CD8-positive, alpha-beta memory T cell (primary cell): ENCODE data around the gene RALB. TPM values are rescaled to one million over a fixed set of nuclear protein-coding genes. Genes with fewer than 3 reads are reported as not detected.

Experiments
- CTCF ChIA-PET: fragments of 350-600 bp; sonication (Branson Sonifier 250); formaldehyde crosslinking; loops from one replicate; lab custom pipeline; 2021; ENCODE audit warnings: antibody characterized with exemption; lab: Charles Lee
- POLR2A ChIA-PET: fragments of 350-600 bp; sonication (Branson Sonifier 250); formaldehyde crosslinking; loops from one replicate; lab custom pipeline; 2021; ENCODE audit warnings: antibody characterized with exemption; lab: Charles Lee
- DNase-seq, 5 donors: peaks; one replicate each; pipeline versions ENCODE4 v3.0.0 to v3.0.0-alpha.2; 2020 to 2022; ENCODE audit warnings: mixed read lengths in 1 of 5
- H3K27ac ChIP-seq: one replicate; pipeline ENCODE4 v1.7.0; 2013; ENCODE audit warnings: low read depth, mild to moderate bottlenecking, low read length, moderate library complexity
- H3K27me3 ChIP-seq: 2 replicates; pipeline ENCODE4 v1.7.0; 2013; ENCODE audit warnings: low read length, mild to moderate bottlenecking; ENCODE audit not compliant: insufficient read depth, poor library complexity, severe bottlenecking
- H3K36me3 ChIP-seq: 2 replicates; pipeline ENCODE4 v1.7.0; 2013; ENCODE audit warnings: mild to moderate bottlenecking, low read length, moderate library complexity; ENCODE audit not compliant: insufficient read depth
- H3K4me1 ChIP-seq: 2 replicates; pipeline ENCODE4 v1.7.0; 2013; ENCODE audit warnings: mild to moderate bottlenecking, low read length, moderate library complexity; ENCODE audit not compliant: insufficient read depth
- H3K4me3 ChIP-seq: 2 replicates; pipeline ENCODE4 v1.7.0; 2013; ENCODE audit warnings: mild to moderate bottlenecking, low read length
- H3K9me3 ChIP-seq: 2 replicates; pipeline ENCODE4 v1.7.0; 2013; ENCODE audit warnings: mild to moderate bottlenecking, low read length
- H3K27ac Mint-ChIP-seq, 8 donors: one replicate each; pipeline ENCODE4 v1.8.0; 2020 to 2021; ENCODE audit warnings: mixed read lengths in 8 of 8, mild to moderate bottlenecking in 6 of 8, inconsistent platforms in 3 of 8, moderate library complexity in 3 of 8
- H3K27me3 Mint-ChIP-seq, 2 donors: one replicate each; pipeline ENCODE4 v1.8.0; 2020 to 2021; ENCODE audit warnings: mixed read lengths in 2 of 2, mild to moderate bottlenecking in 1 of 2, moderate library complexity in 1 of 2
- H3K36me3 Mint-ChIP-seq, 3 donors: one replicate each; pipeline ENCODE4 v1.8.0; 2020 to 2021; ENCODE audit warnings: mixed read lengths in 3 of 3, inconsistent platforms in 1 of 3, mild to moderate bottlenecking in 1 of 3
- H3K4me1 Mint-ChIP-seq, 3 donors: one replicate each; pipeline ENCODE4 v1.8.0; 2020 to 2021; ENCODE audit warnings: mixed read lengths in 3 of 3, inconsistent platforms in 1 of 3, mild to moderate bottlenecking in 1 of 3
- H3K4me3 Mint-ChIP-seq, 7 donors: one replicate each; pipeline ENCODE4 v1.8.0; 2020 to 2021; ENCODE audit warnings: mixed read lengths in 7 of 7, mild to moderate bottlenecking in 6 of 7, moderate library complexity in 4 of 7, inconsistent platforms in 2 of 7
- H3K9me3 Mint-ChIP-seq, 5 donors: one replicate each; pipeline ENCODE4 v1.8.0; 2020 to 2022; ENCODE audit warnings: mixed read lengths in 5 of 5, mild to moderate bottlenecking in 3 of 5, moderate library complexity in 2 of 5, inconsistent platforms in 1 of 5
- polyA plus RNA-seq: library from polyadenylated mRNA; unstranded; fragments of 300-500 nt; fragmentation: Illumina TruSeq; gene quantifications from one replicate; pipeline ENCODE4 v1.2.3, GENCODE V29; 2021
- total RNA-seq, 2 experiments: library from RNA; stranded (reverse); gene quantifications; one replicate each; pipeline ENCODE4 v1.2.3, GENCODE V29; 2021

RALB gene
- total and polyA plus RNA-seq, 3 experiments from 2014 or later: 32.5 to 39.6 (median 37.3) TPM

DNA sequence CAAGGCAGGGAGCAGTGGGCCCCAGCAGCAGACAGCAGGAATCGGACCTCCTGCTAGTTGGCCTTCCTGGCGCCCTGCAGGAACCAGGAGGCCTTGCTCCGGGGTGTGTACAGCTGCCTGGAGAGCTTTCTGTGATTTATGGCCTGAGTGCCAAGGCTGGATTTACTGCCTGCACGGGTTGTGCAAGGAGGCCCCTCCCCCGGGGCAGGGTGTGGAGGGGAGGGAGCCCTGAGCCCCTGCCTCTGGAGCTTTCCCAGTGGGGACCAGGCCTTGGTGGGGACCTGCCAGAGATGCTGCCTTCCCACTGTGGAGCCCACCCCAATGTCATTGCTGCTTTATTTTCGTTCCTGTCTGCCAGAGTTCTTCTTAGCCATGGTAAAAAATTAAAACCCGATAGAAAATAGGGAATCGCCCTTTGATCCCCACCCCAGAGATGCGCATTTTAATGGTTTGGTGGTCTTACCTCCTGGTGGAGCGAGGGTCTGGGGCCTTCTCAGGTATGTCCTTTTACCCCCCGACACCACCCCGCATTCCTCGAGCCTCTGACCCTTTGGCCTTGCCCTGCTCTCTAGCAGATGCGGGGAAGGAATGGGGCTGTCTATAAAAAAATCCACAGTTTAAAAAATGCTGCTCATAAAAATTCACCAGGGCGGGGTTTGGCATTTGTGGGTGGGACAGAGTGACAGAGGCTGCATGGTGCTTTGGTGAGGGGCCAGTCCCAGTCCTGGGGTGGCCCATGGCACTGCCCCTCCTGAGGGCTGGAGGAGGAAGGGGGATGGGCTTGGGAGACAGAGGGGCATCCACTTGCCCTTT lies 6.9 kb upstream of the RALB start:
- H3K4me1 Mint-ChIP-seq: no peaks in the 10 kb centered on the region
- H3K9me3 Mint-ChIP-seq: no peaks in the 10 kb centered on the region
- no peak overlapping the region for H3K27ac Mint-ChIP-seq
- H3K36me3 Mint-ChIP-seq: peaks cover 0 to 4% (median 0%) of the 10 kb centered on the region in 3 donors
- H3K4me3 ChIP-seq: no peak overlapping the region
- H3K27me3 ChIP-seq: no peaks in the 10 kb centered on the region
- H3K27ac ChIP-seq: no peak overlapping the region
- no peak overlapping the region for H3K4me3 Mint-ChIP-seq
- peaks cover 18 to 22% of the 10 kb centered on the region in 2 donors for H3K27me3 Mint-ChIP-seq
- no peaks in the 10 kb centered on the region for H3K36me3 ChIP-seq
- no peaks in the 10 kb centered on the region for H3K9me3 ChIP-seq
- ChIA-PET CTCF (no interaction called here), POLR2A (no interaction called here)
- no peaks in the 10 kb centered on the region for H3K4me1 ChIP-seq
- no peak for DNase-seq

DNA sequence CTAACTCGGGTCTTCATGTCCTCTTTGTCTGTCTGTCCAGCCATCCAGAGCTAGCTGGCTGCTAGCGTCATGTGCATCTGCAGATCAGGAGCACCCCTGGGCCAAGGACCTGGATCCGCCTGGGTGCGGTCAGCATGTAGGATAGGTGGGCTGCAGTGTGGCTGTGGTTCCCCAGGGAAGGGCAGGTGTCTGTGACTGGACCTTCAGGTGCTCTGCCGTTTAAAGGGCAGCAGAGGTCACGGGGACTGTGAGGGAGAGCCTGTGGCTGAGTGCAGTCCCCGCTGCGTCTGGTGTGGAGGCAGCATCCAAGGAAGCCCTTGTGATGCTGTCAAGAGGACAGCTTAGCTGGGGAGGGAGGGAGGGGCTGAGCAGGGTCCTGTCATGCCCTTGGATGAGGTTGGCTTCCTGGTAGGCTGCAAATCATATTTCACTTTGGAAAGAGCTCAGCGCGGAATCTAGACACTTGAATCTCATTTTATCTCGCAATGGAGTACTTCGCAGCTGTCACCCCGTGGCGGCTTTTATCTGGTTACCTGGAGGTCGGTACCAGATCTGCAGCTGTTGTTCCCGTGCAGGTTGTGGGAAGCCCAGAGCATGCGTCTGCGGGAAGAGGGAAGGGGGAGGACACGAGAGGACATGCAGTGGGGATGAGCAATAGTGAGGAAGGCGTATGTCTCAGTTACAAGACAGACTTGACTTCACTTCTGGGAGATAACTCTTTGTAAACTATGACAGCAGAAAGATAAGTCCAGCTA lies 5.9 kb upstream of the RALB start:
- POLR2A ChIA-PET: no interaction called here
- peak overlapping the region in 2 of 8 donors; percentile 7 to 59 for H3K27ac Mint-ChIP-seq
- peaks cover 18 to 22% of the 10 kb centered on the region in 2 donors for H3K27me3 Mint-ChIP-seq
- H3K9me3 Mint-ChIP-seq: no peaks in the 10 kb centered on the region
- CTCF ChIA-PET: interaction anchor here (1.1 to 1.4 kb wide), 4 partner anchors 14 to 71 kb away, joined by 3 to 6 read pairs (median 4); no protein-coding TSS in a partner anchor
- DNase-seq: no peak
- H3K4me1 ChIP-seq: peaks cover 5% of the 10 kb centered on the region
- H3K9me3 ChIP-seq: no peaks in the 10 kb centered on the region
- peaks cover 1 to 3% (median 2%) of the 10 kb centered on the region in 3 donors for H3K4me1 Mint-ChIP-seq
- H3K36me3 ChIP-seq: no peaks in the 10 kb centered on the region
- H3K27ac ChIP-seq: no peak overlapping the region
- no peak overlapping the region for H3K4me3 ChIP-seq
- H3K4me3 Mint-ChIP-seq: no peak overlapping the region
- peaks cover 0 to 4% (median 0%) of the 10 kb centered on the region in 3 donors for H3K36me3 Mint-ChIP-seq
- H3K27me3 ChIP-seq: no peaks in the 10 kb centered on the region

DNA sequence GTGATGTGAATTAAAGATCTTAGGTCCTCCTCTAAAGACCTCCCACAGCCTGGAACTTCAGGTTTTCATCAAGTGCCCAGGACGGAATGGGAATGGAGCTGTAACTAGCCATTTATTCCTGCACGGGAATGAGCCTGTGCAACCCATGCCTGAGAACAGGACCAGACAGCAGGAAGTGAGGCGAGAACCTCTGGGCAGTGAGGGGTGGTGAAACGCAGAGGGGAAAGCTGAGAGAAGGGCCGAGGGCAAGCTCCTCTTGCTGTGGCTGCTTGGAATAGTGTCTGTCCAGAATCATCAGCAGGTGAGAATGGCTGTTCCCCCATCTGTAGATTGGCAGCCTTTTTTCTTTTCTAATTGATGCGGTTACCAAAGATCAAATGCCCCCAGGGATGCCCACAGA lies 4.8 kb upstream of the RALB start:
- H3K27ac Mint-ChIP-seq: no peak overlapping the region
- POLR2A ChIA-PET: no interaction called here
- Histone ChIP-seq H3K27ac (no peak overlapping the region), H3K36me3 (no peaks in the 10 kb centered on the region), H3K4me1 (peaks cover 9% of the 10 kb centered on the region), H3K9me3 (no peaks in the 10 kb centered on the region), H3K27me3 (no peaks in the 10 kb centered on the region), H3K4me3 (no peak overlapping the region)
- H3K27me3 Mint-ChIP-seq: peaks cover 18 to 22% of the 10 kb centered on the region in 2 donors
- peaks cover 0 to 6% (median 4%) of the 10 kb centered on the region in 3 donors for H3K36me3 Mint-ChIP-seq
- no peak overlapping the region for H3K4me3 Mint-ChIP-seq
- CTCF ChIA-PET: interaction anchor here (1.3 to 1.4 kb wide), 3 partner anchors 15 to 73 kb away, joined by 3 to 6 read pairs (median 4); no protein-coding TSS in a partner anchor
- H3K4me1 Mint-ChIP-seq: peaks cover 5 to 10% (median 10%) of the 10 kb centered on the region in 3 donors
- DNase-seq: no peak
- no peaks in the 10 kb centered on the region for H3K9me3 Mint-ChIP-seq

DNA sequence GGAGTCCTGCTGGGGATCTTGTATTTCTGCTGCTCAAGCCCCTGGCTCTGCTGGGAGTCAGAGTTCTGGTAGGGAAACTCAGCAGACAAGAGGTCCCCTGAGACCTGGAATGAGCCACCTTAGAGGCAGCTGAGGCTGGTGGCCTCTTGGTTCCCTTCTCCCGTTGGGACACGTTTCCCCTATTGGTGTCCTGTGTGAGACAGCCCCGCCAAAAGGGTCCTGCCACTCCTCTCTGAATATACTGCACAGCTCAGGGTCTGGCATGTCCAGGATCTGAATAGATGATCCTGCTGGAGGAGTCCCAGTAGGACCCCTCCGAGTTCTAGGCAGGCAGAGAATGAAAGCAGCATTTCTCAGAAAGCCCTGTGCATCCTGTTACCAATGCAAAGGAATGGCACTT lies 2.0 kb upstream of the RALB start:
- Histone ChIP-seq H3K9me3 (no peaks in the 10 kb centered on the region), H3K4me3 (no peak overlapping the region), H3K27me3 (no peaks in the 10 kb centered on the region), H3K27ac (no peak overlapping the region), H3K4me1 (peaks cover 21% of the 10 kb centered on the region), H3K36me3 (no peaks in the 10 kb centered on the region)
- no peaks in the 10 kb centered on the region for H3K9me3 Mint-ChIP-seq
- H3K36me3 Mint-ChIP-seq: peaks cover 0 to 10% (median 0%) of the 10 kb centered on the region in 3 donors
- ChIA-PET CTCF (no interaction called here), POLR2A (interaction anchor here (3.4 kb wide), 1 partner anchor 18 kb away, joined by 23 read pairs; no protein-coding TSS in a partner anchor)
- peaks cover 18 to 22% of the 10 kb centered on the region in 2 donors for H3K27me3 Mint-ChIP-seq
- DNase-seq: no peak
- peak overlapping the region in 1 of 8 donors; percentile 35 for H3K27ac Mint-ChIP-seq
- H3K4me3 Mint-ChIP-seq: peak overlapping the region in 1 of 7 donors; percentile 30
- H3K4me1 Mint-ChIP-seq: peaks cover 22 to 34% (median 33%) of the 10 kb centered on the region in 3 donors

DNA sequence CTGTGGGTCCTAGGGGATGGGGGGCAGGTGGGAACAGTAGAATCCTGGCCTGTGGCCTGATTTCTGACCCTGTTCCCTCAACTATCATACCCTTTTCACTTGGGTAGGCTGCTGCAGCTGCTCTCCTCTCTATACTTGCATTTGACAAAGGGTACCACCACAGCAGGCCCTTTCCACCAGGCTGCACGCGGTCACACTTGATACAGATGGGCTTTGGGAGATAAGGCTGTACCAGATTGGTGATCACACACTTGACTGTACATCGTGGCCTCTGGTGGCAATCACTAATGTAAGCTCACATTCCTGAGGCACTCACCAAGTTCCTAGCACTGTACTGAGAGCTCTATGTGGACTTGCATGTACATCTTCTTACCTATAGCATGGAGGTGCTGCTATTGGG lies 1.6 kb upstream of the RALB start:
- Mint-ChIP-seq H3K4me3 (peak overlapping the region in 1 of 7 donors; percentile 23), H3K27ac (peak overlapping the region in 2 of 8 donors; percentile 10 to 11), H3K9me3 (no peaks in the 10 kb centered on the region), H3K36me3 (peaks cover 0 to 10% (median 0%) of the 10 kb centered on the region in 3 donors), H3K4me1 (peaks cover 25 to 38% (median 38%) of the 10 kb centered on the region in 3 donors), H3K27me3 (peaks cover 21 to 22% of the 10 kb centered on the region in 2 donors)
- DNase-seq: no peak
- Histone ChIP-seq H3K27ac (no peak overlapping the region), H3K36me3 (no peaks in the 10 kb centered on the region), H3K4me1 (peaks cover 21% of the 10 kb centered on the region), H3K27me3 (no peaks in the 10 kb centered on the region), H3K9me3 (no peaks in the 10 kb centered on the region), H3K4me3 (no peak overlapping the region)
- ChIA-PET CTCF (interaction anchor here (1.7 to 2.0 kb wide), 2 partner anchors 18 to 75 kb away, joined by 5 to 9 read pairs; no protein-coding TSS in a partner anchor), POLR2A (interaction anchor here (3.4 kb wide), 1 partner anchor 19 kb away, joined by 23 read pairs; no protein-coding TSS in a partner anchor)

DNA sequence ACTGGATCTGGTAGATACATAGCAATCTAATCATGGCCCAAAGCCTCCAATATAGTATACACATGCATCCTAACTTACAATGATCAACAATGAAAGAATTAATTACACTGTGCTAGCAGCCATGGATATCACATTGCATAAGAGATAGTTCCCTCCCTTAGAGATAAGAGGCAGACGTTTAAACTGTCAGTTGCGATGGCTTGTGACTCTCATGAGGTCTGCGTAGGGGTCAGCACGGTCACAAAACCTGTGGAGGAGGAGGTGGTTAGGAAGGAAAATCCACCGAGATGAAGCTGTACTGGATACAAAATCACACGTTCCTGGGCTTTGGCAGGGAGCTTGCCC lies 800 bp upstream of the RALB start:
- ChIA-PET POLR2A (interaction anchor here (0.5 to 3.4 kb wide), 9 partner anchors 19 to 573 kb away, joined by 3 to 23 read pairs (median 5); partner anchors contain the start of genes PTPN4, TMEM177 and TMEM185B), CTCF (interaction anchor here (0.7 to 2.0 kb wide), 7 partner anchors 10 to 141 kb away, joined by 3 to 9 read pairs (median 3); no protein-coding TSS in a partner anchor)
- Histone ChIP-seq H3K27ac (peak overlapping the region; percentile 79), H3K9me3 (no peaks in the 10 kb centered on the region), H3K4me1 (peaks cover 21% of the 10 kb centered on the region), H3K36me3 (no peaks in the 10 kb centered on the region), H3K4me3 (peak overlapping the region; percentile 97), H3K27me3 (no peaks in the 10 kb centered on the region)
- H3K4me3 Mint-ChIP-seq: peak overlapping the region; percentile 98 to 99 (median 99)
- no peaks in the 10 kb centered on the region for H3K9me3 Mint-ChIP-seq
- H3K27me3 Mint-ChIP-seq: peaks cover 17 to 22% of the 10 kb centered on the region in 2 donors
- no peak for DNase-seq
- peak overlapping the region; percentile 71 to 99 (median 96) for H3K27ac Mint-ChIP-seq
- H3K36me3 Mint-ChIP-seq: peaks cover 0 to 10% (median 0%) of the 10 kb centered on the region in 3 donors
- H3K4me1 Mint-ChIP-seq: peaks cover 28 to 46% (median 45%) of the 10 kb centered on the region in 3 donors

DNA sequence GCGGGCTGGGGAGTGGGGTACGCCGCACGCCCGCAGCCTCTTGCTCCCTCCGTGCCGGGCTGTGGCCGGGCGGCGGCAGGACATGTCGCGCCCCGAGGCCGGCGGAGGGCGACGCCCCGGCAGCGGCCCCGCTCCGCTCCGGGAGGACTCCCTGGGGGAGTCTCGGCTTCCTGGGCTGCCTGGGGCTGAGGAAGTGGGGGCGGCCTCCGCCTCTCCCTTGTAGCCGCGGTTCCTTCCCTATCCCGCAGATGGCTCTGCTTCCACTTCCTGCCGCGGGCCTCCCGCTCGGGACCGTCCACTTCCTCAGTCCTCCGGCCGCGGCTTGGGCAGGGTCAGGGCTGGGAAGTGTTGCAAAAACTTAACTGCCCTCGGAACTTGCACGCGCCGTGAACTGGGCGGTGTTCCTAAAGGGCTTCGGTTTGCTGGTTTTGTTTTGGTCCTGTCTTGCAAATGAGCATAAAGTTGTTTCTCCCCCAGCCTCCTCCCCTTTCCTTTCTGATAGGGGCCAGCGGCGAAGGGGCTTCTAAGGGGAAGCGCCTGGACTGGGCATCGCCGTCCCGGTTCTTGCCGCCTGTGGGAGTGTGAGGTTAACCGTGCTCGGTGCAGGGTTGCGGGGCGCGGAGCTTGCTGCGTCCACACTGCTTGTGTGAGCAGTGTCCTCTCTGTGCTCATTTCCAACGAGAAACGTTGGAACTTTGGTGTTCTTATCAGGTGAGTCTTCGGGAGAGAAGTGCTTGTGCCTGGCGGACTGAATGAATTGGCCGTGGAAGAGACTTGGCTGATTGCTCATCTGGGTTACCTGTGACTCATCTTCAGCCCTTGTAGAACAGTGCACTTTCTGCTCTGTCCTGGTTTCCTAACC lies 600 bp downstream of the RALB start:
- ChIA-PET POLR2A (interaction anchor here (0.9 to 3.4 kb wide), 7 partner anchors 21 to 886 kb away, joined by 3 to 23 read pairs (median 4); partner anchors contain the start of genes C2orf76, DBI, PTPN4 and TMEM177), CTCF (interaction anchor here (0.9 to 2.0 kb wide), 5 partner anchors 8 to 78 kb away, joined by 3 to 9 read pairs (median 4); no protein-coding TSS in a partner anchor)
- no peaks in the 10 kb centered on the region for H3K36me3 ChIP-seq
- H3K27me3 ChIP-seq: no peaks in the 10 kb centered on the region
- peaks cover 36 to 60% (median 59%) of the 10 kb centered on the region in 3 donors for H3K4me1 Mint-ChIP-seq
- no peaks in the 10 kb centered on the region for H3K9me3 ChIP-seq
- H3K4me3 ChIP-seq: peak overlapping the region; percentile 97
- peaks cover 2 to 10% (median 4%) of the 10 kb centered on the region in 3 donors for H3K36me3 Mint-ChIP-seq
- peak overlapping the region; percentile 73 to 91 (median 86) for H3K27ac Mint-ChIP-seq
- DNase-seq: peak in 2 of 5 donors; percentile 26 to 41
- H3K27ac ChIP-seq: peak overlapping the region; percentile 79
- H3K4me3 Mint-ChIP-seq: peak overlapping the region; percentile 91 to 99 (median 95)
- peaks cover 21% of the 10 kb centered on the region for H3K4me1 ChIP-seq
- peaks cover 9 to 15% of the 10 kb centered on the region in 2 donors for H3K27me3 Mint-ChIP-seq
- no peaks in the 10 kb centered on the region for H3K9me3 Mint-ChIP-seq
